DMS 273 (cell line): Measurements from ENCODE around the gene MADCAM1.
A peak's percentile ranks its signal among the peaks of the same experiment; 100 is the strongest.

Experiments
- DNase-seq: peaks from one replicate; lab custom pipeline; 2025; ENCODE audit not compliant: unreplicated experiment; lab: John Stamatoyannopoulos, UW

The MADCAM1 gene

DNA sequence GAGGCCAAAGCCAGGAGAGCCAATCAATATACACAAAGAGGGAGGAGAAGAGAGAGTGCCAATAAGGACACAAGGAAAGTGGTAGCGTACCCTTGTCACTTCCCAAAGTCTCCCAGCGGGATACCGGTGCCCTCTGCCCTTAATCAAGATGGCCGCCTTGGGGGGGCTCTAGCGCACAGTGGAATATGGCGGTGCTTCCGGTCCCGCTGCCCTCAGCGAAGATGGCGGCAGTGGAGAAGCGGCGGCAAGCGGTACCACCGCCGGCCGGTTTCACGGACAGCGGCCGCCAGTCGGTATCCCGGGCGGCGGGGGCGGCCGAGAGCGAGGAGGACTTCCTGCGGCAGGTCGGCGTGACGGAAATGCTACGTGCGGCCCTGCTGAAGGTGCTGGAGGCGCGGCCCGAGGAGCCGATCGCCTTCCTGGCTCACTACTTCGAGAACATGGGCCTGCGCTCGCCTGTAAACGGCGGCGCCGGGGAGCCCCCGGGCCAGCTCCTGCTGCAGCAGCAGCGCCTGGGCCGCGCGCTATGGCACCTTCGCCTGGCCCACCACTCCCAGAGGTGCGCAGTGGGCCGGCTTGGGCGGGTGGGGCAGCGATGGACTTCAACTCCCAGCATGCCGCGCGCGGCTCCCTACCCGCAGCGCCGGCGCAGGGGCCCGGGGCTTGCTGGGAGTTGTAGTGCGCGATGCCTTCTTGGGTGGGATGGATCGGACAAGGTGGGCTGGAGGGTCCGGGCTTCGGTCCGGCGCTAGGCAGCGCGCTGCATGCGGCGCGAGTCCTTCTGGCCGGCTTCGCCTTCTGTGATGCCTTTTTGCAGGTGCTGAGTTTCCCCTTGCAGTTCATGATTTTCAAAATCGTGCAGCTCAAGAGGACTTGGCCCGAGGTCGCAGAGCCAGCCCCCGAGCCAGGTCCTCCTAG lies 11.3 kb downstream of the MADCAM1 start, which contains the start of gene TPGS1:
Gene TPGS1, plus strand, starts transcription at position 212 of the 918 bp plus-strand sequence. Its CDS starts 10 bp downstream, at position 222.
- peak; percentile 95 for DNase-seq

DNA sequence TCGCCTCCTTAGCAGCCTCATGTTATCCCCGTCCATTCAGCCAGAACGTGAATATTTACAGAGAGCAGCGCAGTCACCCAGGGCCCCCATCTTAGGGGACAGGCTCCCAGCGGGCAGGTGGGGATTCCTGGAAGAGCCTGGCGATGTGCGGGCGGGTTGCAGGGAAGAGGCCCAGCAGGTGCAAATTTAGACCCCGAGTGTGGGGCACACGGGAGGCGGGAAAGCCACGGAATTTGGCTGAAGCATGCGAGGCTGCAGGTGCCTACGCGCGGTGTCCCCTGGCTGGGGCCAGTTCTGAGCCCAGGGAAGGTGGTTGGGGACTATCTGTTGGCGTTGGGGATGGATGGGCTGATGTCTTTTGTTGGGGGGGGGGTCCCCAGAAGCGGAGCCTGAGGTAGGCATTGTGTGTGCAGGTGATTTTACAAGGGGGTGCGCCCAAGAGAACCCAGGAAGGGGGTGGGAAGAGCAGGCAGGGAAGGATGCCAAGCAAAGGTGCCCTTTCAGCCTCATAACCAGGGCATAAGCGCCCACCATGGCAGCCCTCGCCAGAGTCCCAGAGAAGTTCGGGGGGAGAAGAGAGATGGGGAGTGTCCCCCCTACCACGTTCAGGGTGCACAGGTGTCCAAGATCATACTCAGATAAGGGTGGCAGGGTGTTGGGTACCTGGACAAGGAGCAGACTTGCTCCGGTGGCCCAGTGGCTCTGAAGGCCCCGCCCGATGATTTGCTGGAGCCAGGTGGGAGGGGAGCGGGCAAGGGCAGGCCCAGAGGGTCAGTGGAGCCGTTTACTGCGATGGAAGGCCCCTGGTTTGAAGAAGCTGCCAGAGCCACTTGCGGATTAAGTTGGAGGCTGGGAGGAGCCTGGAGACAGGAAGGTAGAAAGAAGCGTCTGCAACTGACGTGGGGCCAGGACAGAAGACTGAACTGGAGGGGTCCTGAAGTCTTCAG lies 12.2 kb downstream of the MADCAM1 start:
- no peak for DNase-seq

DNA sequence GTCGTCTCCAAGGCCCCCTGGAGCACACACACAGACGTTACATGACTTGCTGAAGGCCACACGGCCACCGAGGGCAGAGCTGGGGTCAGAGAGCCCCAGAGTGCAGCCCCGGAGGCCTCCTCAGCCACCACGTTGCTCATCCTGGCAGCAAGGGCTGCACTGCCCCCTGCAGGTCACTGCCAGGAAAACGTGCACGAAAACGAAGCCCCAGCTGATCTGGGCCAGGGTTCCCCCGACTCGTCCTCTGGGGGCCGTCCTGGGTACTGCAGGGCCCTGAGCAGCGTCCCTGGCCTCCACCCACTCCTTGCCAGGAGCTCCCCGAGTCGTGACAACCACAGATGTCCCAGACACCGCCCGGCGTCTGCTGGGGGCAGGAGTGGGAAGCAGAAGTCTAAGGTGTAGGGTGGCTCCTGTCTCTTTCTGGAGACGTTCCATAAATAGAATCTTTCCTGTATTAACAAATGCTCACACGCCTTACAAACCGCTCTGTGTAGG lies 14.4 kb downstream of the MADCAM1 start:
- peak; percentile 97 for DNase-seq

DNA sequence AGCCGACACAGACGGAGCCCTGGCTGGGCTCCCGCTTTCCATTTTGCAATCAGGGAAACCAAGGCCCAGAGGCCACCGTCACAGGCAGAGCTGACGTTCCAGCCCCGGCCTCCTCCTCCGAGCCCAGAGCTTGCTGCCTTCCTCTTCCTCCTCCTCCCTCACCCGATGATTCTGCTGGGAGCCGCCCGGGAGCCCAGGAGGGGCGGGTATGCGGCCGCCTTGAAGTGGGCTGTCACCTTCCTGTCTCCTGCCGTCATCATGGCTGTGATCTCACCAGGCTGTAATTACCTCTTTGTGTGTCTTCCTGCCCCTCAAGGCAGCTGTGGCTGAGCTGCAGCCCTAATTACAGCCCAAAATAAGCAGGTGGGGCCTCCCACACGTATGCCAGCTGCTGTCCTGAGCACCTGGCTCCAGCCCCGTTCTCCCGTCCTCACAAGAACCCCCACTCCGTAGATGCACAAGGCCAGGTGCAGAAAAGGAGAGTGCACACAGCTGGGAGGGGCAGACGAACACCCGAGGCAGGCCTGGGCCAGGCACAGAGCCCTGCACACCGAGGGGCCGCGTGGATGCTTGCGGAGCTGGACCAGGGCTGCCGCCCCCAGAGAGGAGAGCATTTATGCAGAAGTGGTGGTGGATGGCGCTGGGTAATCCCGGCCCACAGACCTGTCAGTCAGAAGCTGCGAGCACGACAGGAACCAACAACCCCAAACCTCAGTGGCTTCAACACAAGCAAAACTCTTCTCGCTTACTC lies 15.0 kb downstream of the MADCAM1 start:
- peak; percentile 85 for DNase-seq

DNA sequence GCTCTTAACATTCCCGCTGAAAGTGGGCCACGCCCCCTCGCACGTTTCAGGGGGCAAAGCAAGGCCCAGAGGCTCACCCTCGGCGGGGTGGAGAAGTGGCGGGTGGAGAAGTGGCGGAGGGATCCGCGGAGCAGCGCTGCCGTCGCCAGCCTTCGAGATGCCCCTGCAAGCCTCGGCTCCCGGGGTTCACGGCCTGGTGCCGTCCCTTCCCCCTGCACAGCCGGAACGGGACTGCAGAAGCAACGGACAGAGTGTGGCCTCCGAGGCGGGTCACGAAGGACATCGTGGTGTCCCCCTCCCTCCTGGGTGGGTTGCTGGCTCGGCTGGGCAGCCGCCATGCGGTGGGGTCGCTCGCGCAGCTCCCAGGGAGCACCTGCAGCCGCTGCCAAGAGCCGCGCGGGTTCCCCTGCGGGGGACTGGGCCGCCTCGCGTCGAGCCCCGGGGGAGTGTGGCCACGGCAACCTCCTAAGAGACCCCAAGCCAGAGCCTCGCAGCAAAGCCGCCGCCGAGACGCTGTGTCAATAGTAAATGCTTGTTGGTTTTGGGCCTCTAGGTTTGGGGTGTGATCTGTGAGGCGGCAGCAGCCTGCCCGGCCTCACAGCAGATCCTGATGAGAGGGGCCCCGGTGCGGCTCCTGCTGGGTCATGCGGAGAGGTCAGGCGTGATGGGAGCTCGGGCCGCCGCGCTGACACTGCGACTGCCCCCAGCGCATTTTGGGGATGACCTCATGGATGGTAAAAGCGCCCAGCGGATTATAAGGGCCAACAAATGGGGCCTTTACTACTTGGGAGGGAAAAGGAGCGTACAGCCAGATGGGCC lies 16.5 kb downstream of the MADCAM1 start:
- DNase-seq: no peak

DNA sequence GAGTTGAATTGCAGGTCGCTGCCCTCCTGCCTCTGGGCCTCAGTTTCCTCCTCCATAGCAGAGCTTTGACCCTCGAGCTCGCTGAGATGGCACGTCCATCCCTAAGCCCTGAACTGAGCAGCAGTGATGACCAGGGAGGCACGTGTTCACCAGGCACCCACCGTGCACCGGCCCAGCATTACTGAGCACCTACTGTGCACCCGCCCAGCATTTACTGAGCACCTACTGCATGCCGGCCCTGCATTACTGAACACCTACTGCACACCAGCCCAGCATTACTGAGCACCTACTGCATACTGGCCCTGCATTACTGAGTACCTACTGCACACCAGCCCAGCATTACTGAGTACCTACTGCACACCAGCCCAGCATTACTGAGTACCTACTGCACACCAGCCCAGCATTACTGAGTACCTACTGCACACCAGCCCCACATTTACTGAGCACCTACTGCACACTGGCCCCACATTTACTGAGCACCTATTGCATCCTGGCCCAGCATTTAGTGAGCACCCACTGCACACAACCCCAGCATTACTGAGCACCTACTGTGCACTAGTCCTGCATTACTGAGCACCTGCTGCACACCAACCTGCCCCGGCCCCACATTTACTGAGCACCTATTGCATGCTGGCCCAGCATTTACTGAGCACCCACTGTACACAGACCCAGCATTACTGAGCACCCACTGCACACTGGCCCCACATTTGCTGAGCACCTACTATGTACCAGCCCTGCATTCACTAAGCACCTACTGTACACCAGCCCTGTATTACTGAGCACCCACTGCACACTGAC lies 17.3 kb downstream of the MADCAM1 start:
- DNase-seq: no peak

DNA sequence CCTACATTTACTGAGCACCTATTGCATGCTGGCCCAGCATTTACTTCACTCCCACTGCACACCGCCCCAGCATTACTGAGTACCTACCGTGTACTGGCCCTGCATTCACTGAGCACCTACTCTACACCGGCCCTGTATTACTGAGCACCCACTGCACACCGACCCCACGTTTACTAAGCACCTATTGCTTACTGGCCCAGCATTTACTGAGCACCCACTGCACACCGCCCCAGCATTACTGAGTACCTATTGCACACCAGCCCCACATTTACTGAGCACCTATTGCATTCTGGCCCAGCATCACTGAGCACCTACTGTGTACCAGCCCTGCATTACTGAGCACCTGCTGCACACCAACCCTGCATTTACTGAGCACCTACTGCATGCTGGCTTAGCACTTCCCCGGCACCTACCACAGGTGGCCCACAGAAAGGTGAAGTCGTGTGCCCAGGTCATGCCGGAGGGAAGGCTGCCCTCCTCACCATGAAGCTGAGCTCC lies 17.9 kb downstream of the MADCAM1 start:
- no peak for DNase-seq

DNA sequence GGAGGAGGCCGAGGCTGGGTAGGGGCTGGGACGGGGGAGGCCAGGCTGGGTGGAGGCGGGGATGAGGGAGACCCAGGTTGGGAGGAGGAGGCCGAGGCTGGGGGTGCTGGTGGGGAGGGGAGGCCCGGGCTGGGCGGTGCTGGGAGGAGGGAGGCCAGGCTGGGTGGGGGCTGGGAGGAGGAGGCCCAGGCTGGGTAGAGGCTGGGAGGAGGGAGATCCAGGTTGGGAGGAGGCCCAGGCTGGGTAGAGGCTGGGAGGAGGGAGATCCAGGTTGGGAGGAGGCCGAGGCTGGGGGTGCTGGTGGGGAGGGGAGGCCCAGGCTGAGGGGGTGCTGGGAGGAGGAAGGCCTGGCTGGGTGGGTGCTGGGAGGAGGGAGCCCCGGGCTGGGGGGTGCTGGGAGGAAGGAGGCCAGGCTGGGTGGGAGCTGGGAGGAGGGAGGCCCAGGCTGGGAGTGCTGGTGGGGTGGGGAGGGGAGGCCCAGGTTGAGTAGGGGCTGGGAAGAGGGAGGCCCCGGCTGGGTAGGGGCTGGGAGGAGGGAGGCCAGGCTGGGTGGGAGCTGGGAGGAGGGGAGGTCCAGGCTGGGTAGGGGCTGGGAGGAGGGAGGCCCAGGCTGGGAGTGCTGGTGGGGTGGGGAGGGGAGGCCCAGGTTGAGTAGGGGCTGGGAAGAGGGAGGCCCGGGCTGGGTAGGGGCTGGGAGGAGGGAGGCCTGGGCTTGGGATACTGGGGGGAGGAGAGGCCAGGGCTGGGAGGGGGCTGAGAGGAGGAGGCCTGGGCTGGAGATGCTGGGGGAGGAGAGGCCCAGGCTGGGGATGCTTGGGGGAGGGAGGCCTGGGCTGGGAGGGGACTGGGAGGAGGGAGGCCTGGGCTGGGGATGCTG lies 21.7 kb downstream of the MADCAM1 start:
- no peak for DNase-seq

DNA sequence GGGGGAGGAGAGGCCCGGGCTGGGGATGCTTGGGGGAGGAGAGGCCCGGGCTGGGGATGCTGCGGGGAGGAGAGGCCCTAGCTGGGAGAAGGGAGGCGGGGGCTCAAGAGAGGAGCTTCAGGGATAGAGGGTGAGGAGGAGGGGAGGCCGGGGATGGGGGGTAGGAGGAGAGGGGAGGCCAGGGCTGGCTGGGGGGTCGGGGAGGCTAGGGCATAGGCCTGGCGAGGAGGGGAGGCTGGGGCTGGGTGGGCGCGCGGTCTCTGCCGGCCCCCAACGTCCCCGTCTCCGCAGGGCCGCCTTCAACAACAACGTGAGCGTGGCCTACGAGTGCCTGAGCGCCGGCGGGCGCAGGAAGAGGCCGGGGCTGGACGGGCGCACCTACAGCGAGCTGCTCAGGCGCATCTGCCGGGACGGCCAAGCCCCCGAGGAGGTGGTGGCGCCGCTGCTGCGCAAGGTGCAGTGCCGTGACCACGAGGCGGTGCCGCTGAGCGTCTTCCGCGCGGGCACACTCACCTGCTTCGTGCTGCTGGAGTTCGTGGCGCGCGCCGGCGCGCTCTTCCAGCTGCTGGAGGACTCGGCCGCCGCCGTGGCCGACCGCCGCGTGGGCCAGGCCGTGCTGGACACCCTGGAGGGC lies 22.4 kb downstream of the MADCAM1 start:
- no peak for DNase-seq

DNA sequence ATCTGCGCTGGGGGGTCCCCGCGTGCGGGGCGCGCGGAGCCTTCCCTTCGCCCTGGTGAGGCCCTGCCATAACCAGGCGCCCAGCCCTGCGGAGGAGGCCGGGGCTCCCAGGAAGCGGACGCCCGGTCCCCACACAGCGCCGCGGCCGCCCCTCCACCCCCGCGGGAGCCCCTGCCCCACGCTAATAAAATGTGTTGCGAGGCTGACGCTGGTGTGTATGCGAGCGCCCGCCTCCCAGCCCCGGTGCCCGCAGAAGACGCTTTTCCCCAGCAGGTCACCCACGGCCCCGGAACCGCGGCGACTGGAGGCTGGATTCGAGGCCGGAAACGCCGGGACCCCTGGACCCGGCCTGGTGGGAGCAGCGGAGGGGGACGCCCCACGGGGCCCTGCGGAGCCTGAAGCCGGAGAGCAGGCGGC lies 23.2 kb downstream of the MADCAM1 start:
- no peak for DNase-seq

DNA sequence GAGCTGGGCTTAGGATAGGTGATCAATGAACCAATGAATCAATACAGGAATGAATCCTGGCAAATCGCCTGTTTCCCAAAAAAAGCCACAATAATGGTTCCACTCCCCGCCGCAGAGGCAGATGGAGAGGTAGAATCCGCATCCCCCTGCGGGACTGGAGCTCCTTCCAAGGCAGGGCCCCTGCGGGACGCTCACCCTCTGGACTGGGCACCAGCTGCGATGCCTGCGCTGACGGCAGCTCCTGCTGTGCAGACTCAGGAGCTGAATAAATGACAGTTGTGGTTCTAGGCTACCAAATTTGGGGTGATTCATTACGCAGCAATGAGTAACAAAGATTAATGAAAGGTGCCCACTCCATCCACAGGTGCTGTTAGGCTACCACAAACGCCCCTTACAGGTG lies 26.4 kb downstream of the MADCAM1 start:
- DNase-seq: no peak

DNA sequence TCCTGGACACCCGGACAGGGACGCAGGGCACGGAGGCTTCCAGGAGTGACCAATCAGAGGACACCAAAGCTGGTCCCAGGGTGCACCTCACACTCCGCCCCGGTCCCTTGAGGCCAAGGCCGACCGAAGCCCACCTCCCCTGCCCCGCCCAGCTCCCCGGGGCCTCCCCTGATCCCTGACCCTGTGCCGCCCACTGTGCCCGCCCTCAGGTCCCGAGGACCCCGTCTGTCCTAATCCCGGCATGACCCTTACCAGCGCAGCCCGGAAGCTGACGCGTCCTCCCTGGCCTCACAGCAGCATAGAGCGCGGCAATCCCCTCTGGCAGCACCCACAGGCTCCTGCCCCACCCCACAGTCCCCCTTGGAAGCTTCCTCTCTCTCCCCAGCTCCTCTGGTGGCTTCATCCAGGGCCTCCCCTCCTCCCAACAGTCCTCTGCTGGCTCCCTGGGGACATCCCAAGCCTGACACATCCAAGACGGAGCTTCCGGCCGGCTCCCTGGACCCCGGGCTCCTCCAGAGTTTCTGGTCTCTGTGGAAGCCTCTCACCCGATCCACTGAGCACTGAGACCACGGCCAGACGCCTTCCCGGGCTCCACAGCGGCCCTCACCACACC lies 27.9 kb downstream of the MADCAM1 start:
- peak; percentile 55 for DNase-seq

DNA sequence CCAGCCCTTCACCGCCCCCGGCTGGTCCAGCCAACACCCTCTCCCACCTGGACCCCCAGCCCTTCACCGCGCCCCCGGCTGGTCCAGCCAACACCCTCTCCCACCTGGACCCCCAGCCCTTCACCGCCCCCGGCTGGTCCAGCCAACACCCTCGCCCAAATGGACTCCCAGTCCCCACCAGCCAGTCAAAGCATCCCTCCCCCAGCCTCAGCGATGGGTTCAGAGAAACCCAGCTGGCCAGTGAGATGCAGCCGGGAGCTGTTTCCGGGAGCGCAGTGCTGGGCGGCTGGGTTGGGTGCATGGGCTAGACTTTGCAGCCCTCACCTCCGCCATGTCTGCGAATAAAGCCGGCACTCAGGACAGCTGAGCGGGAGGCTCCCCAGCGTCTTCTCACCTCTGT lies 28.7 kb downstream of the MADCAM1 start:
- DNase-seq: no peak

DNA sequence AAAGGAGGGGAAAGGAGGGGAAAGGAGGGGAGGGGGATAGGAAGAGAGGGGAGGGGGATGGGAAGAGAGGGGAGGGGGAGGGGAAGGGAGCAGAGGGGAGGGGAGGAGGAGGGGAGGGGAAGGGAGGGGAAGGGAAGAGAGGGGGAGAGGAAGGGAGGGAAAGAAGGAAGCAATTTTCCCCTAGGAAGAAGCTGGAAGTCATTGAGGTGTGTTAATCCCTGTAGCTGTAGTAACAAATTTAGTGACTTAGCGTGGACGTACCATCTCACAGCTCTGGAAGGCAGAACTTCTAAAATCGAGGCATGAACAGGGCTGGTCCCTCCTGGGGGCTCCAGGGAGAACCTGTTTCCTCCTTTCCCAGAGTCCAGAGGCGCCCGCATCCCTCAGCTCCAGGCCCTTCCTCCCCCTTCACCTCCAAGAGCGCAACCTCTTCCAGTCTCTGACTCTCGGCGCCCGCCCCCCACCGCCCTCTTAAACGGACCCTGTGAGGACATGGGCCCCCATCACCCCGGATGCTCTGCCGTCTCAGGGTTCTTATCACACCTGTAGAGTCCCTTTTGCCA lies 29.7 kb downstream of the MADCAM1 start:
- no peak for DNase-seq

DNA sequence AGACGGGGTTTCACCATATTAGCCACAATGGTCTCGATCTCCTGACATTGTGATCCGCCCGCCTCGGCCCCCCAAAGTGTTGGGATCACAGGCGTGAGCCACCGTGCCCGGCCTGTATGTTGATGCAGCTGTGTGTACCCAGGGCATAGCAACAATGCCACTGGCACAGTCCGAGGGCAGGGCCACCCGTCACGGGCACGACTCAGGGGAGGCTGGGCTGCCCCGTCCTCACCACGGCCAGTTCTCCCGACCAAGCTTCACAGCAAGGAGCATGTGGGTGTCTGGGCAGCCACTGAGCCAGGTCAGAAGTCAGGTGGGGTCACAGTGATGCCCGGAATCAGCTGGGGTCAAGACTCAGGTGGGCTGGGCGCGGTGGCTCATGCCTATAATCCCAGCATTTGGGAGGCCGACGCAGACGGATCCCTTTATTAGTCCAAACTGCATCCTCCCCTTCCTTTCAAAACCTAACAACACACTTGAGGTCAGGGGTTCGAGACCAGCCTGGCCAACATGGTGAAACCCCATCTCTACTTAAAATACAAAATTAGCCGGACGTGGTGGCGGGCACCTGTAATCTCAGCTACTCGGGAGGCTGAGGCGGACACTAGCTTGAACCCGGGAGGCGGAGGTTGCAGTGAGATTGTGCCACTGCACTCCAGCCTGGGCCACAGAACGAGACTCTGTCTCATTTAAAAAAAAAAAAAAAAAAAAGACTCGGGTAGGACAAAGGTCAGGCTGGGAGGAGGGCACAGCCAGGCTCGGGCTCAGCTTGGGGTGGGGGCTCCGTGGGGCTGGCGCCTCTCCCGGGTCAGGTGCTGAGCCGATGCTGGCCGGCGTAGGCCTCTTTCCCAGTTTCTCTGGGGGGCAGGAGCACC lies 34.1 kb downstream of the MADCAM1 start:
- no peak for DNase-seq
